Measurements from ENCODE around the gene PM20D2. TPM values are rescaled to one million over a fixed set of nuclear protein-coding genes. Genes with fewer than 3 reads are reported as not detected.
A peak's percentile ranks its signal among the peaks of the same experiment; 100 is the strongest.

PM20D2 gene
- total and polyA plus RNA-seq, 4 donors, result 3.1 to 21.5 (median 6.6) TPM

DNA sequence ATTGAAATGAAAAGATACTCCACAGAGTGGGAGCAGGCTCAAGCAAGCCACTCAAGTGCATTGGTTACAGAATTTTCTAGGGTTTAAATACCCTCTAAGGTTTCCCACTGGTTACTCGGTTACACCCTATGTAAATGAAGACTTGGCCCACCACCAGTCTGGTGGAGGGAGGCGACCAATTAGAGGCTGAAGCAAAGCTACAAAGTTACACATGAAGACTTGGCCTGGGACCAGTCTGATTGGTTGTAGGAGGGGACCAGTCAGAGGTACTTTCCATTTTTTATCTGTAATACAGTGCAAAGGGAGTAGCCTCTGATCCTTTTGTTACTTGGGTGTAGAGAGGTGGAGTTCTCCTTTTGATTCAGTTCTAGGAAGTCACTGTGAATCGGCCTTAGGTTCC lies 35.6 kb upstream of the PM20D2 start:
- Histone ChIP-seq H3K4me3 (no peak overlapping the region), H3K27ac (ENCODE audit: low read depth in 1 of 2, low read length in 1 of 2) (no peak overlapping the region), H3K4me1 (ENCODE audit: control insufficient read depth in 5 of 5, insufficient read depth in 5 of 5, low read length in 5 of 5) (no peaks in the 10 kb centered on the region), H3K27me3 (ENCODE audit: control insufficient read depth in 3 of 3, insufficient read depth in 3 of 3, low read length in 2 of 3) (no peaks in the 10 kb centered on the region), H3K36me3 (ENCODE audit: control insufficient read depth in 4 of 4, insufficient read depth in 4 of 4, low read length in 4 of 4) (no peaks in the 10 kb centered on the region), H3K9ac (ENCODE audit: insufficient read depth in 1 of 2, low read length in 2 of 2) (no peak overlapping the region), H3K9me3 (ENCODE audit: control insufficient read depth in 4 of 4, insufficient read depth in 3 of 4, low read length in 3 of 4) (no peaks in the 10 kb centered on the region)
- ATAC-seq (ENCODE audit: insufficient read depth, low FRiP score) (no peak), DNase-seq (no peak)
- TF ChIP-seq, protein P1, sequence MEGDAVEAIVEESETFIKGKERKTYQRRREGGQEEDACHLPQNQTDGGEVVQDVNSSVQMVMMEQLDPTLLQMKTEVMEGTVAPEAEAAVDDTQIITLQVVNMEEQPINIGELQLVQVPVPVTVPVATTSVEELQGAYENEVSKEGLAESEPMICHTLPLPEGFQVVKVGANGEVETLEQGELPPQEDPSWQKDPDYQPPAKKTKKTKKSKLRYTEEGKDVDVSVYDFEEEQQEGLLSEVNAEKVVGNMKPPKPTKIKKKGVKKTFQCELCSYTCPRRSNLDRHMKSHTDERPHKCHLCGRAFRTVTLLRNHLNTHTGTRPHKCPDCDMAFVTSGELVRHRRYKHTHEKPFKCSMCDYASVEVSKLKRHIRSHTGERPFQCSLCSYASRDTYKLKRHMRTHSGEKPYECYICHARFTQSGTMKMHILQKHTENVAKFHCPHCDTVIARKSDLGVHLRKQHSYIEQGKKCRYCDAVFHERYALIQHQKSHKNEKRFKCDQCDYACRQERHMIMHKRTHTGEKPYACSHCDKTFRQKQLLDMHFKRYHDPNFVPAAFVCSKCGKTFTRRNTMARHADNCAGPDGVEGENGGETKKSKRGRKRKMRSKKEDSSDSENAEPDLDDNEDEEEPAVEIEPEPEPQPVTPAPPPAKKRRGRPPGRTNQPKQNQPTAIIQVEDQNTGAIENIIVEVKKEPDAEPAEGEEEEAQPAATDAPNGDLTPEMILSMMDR (IDR thresholded peaks at IDR 0.05; ENCODE audit: control extremely low read depth, extremely low read depth), result no peak
- 81 to 90% methylated on average over 3 of the region's 3 CpGs for WGBS, 2 donors

DNA sequence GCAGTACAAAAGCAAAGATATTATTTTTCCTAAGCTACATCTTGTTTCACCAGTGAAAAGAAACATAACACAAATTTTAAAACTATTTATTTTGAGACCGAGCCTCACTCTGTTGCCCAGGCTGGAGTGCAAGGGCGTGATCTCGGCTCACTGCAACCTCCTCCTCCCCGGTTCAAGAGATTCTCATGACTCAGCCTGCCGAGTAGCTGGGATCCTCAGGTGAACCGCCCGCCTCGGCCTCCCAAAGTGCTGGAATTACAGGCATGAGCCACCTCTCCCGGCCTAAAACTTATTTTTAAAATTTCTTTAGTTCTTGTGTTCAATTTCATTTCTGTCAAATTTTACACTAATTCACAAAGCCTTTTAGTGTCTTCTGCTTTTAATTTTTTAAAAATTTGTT lies 33.9 kb upstream of the PM20D2 start:
- TF ChIP-seq, protein P1 (IDR thresholded peaks at IDR 0.05; ENCODE audit: control extremely low read depth, extremely low read depth), result no peak
- DNase-seq, result no peak
- no peak for ATAC-seq (ENCODE audit: insufficient read depth, low FRiP score)
- Histone ChIP-seq H3K4me3 (no peak overlapping the region), H3K27ac (ENCODE audit: low read depth in 1 of 2, low read length in 1 of 2) (no peak overlapping the region), H3K9me3 (ENCODE audit: control insufficient read depth in 4 of 4, insufficient read depth in 3 of 4, low read length in 3 of 4) (no peaks in the 10 kb centered on the region), H3K4me1 (ENCODE audit: control insufficient read depth in 5 of 5, insufficient read depth in 5 of 5, low read length in 5 of 5) (peaks cover 0 to 11% (median 2%) of the 10 kb centered on the region in 5 donors), H3K36me3 (ENCODE audit: control insufficient read depth in 4 of 4, insufficient read depth in 4 of 4, low read length in 4 of 4) (no peaks in the 10 kb centered on the region), H3K9ac (ENCODE audit: insufficient read depth in 1 of 2, low read length in 2 of 2) (no peak overlapping the region), H3K27me3 (ENCODE audit: control insufficient read depth in 3 of 3, insufficient read depth in 3 of 3, low read length in 2 of 3) (no peaks in the 10 kb centered on the region)
- WGBS, 2 donors, result 88 to 92% methylated on average over 9 of the region's 9 CpGs

DNA sequence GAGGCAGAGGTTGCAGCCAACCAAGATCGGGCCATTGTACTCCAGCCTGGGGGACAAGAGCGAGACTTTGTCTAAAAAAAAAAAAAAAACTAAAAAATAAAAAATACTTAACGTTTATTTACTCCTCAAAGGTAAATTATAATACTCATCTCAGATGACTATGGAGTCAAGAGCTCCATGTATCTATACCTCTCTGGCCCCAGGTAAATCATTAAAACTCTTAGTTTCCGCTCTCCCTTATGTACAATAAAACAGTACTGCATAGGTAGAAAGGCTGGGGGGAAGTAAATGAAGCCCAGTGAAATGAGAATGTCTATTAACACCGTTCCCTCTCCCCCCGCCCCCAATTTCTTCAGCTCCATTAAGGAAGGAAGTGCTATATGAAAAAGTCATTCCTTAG lies 29.2 kb upstream of the PM20D2 start:
- Histone ChIP-seq H3K4me1 (ENCODE audit: control insufficient read depth in 5 of 5, insufficient read depth in 5 of 5, low read length in 5 of 5) (peaks cover 0 to 13% (median 3%) of the 10 kb centered on the region in 5 donors), H3K4me3 (no peak overlapping the region), H3K27me3 (ENCODE audit: control insufficient read depth in 3 of 3, insufficient read depth in 3 of 3, low read length in 2 of 3) (no peaks in the 10 kb centered on the region), H3K36me3 (ENCODE audit: control insufficient read depth in 4 of 4, insufficient read depth in 4 of 4, low read length in 4 of 4) (no peaks in the 10 kb centered on the region), H3K9me3 (ENCODE audit: control insufficient read depth in 4 of 4, insufficient read depth in 3 of 4, low read length in 3 of 4) (peaks cover 0 to 2% (median 0%) of the 10 kb centered on the region in 4 donors), H3K9ac (ENCODE audit: insufficient read depth in 1 of 2, low read length in 2 of 2) (peak overlapping the region; percentile 63 to 73), H3K27ac (ENCODE audit: low read depth in 1 of 2, low read length in 1 of 2) (no peak overlapping the region)
- TF ChIP-seq, protein P1 (IDR thresholded peaks at IDR 0.05; ENCODE audit: control extremely low read depth, extremely low read depth), result no peak
- 62 to 68% methylated on average over 6 of the region's 6 CpGs for WGBS, 2 donors
- ATAC-seq (ENCODE audit: insufficient read depth, low FRiP score) (no peak), DNase-seq (no peak)

Data from lung (tissue), 12 donors.